AG09309 (cell line): Measurements from ENCODE around the gene SLC12A6.

Source experiments
- DNase-seq: peaks from one replicate; pipeline ENCODE4 v3.0.0-alpha.2; 2010; ENCODE audit warnings: low read depth
- H3K4me3 ChIP-seq: 2 replicates; pipeline ENCODE4 v1.5.1; 2011; ENCODE audit warnings: mild to moderate bottlenecking, low read depth, low read length, moderate library complexity; ENCODE audit not compliant: control insufficient read depth
- TF ChIP-seq, protein P1 (sequence below): IDR thresholded peaks from 2 replicates; pipeline ENCODE4 v1.5.1; 2011; ENCODE audit warnings: mild to moderate bottlenecking, low read depth, low read length, inconsistent platforms; ENCODE audit not compliant: insufficient read depth, control insufficient read depth; ENCODE audit errors: missing control alignments

Gene SLC12A6

DNA sequence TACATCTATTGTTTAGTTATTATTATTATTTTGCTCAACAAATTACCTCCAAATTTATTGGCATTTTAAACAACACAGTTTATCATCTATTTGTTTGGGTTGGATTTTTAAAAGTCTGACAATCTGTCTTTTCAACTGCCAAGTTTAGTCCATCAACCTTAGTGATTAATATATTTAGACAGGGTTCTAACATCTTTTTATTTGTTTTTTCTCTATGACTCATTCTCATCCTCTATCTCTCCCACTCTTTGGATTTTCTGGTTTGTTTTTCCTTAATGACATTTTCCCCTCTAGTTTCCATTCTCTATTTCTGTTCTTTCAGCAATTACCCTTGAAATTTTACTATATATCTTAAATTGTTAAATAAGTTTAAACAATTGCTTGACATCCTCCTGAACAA is 70.8 kb downstream of the SLC12A6 start:
- H3K4me3 ChIP-seq, result no peak overlapping the region
- TF ChIP-seq, protein P1, sequence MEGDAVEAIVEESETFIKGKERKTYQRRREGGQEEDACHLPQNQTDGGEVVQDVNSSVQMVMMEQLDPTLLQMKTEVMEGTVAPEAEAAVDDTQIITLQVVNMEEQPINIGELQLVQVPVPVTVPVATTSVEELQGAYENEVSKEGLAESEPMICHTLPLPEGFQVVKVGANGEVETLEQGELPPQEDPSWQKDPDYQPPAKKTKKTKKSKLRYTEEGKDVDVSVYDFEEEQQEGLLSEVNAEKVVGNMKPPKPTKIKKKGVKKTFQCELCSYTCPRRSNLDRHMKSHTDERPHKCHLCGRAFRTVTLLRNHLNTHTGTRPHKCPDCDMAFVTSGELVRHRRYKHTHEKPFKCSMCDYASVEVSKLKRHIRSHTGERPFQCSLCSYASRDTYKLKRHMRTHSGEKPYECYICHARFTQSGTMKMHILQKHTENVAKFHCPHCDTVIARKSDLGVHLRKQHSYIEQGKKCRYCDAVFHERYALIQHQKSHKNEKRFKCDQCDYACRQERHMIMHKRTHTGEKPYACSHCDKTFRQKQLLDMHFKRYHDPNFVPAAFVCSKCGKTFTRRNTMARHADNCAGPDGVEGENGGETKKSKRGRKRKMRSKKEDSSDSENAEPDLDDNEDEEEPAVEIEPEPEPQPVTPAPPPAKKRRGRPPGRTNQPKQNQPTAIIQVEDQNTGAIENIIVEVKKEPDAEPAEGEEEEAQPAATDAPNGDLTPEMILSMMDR, result no peak
- DNase-seq, result no peak

DNA sequence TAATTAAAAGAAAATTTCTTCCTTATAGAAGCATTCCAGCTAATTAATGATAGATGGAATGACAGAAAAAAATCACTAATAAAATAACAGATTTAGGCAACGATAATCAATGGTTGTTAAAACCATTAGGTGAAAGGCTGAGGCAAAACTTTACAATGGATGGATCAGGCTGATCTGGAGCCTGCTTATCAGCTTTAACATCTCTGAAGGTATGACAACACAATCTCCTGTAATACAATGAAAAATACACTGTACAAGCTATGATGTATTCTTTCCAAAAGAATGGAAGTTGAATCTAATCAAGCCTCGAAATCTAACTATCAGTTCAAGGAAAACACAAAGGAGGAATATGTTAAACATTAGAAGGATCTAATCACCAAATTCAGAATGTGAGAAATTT is 73.5 kb downstream of the SLC12A6 start:
- no peak for DNase-seq
- no peak overlapping the region for H3K4me3 ChIP-seq
- TF ChIP-seq, protein P1, result no peak

DNA sequence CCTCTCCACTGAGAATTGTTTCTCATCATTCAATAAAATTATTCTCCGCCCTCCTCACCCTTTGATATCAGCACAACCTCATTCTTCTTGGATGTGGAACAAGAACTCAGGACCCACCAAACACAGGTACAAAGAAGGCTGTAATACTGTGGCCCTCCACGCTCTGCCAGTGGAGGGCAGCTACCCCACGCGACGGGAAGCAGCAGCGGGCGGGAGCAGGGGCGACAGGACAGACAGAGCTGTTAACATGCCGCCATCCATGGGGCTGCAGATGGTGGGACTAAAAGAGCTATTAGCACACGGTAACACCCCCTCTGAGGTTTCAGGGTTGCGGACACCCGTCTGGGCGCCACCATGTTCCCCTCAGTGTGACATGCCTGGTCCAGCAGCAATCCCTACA is 75.2 kb downstream of the SLC12A6 start:
- TF ChIP-seq, protein P1, result no peak
- no peak for DNase-seq
- H3K4me3 ChIP-seq, result no peak overlapping the region

DNA sequence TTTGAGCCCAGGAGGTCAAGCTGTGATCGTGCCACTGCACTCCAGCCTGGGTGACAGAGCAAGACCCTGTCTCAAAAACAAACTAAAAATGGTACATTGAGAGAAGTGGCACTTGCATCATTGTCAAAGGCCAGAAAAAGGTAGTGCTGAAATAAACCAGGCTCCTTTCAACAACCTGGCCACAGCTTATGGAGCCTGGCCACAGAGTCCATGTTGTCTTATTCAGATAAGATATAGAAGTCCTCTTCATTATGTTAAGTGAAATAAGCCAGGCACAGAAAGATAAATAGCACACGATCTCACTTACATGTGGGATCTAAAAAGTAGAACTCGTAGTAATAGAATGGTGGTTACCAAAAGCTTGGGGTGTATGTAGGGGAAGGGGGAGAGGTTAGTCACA is 78.0 kb downstream of the SLC12A6 start:
- TF ChIP-seq, protein P1, result no peak
- no peak for DNase-seq
- no peak overlapping the region for H3K4me3 ChIP-seq

DNA sequence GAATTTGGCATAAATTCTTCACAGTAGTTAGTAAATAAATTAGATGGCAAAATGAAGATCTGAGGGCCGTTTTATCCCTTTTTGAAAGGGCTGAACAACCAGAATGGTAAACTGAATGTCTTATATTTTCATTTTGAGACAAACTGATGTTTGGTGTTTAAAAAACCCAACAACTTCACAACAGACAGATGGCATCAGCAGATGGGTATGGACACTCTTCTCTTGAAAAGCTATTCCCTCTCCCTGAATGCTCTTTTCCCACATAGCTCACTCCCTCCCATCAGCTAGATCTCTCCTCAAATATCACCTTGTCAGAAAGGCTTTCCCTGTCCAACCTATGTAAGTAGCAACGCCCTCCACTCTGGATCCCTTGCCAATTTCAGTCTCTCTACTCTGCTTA is 79.4 kb downstream of the SLC12A6 start:
- no peak for DNase-seq
- TF ChIP-seq, protein P1, result no peak
- H3K4me3 ChIP-seq, result no peak overlapping the region

DNA sequence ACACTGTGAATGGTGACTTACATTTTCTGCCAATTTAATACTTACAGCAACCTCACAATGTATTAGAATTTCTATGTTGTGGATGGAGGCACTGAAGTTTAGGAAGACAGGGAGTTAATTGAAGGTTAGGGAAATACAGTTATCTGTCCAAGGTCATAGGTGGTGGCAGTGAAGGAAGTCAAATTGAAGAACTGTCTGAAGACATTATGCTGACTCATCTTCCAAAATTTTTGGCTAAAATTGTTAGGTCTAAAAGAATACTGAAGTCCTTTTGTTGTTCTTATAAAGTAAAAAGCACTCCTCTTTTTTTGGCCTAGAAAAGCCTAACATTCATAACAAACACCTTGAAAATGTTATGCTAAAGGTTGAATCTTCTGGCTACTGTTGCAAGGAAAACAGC is 85.0 kb downstream of the SLC12A6 start:
- TF ChIP-seq, protein P1, result no peak
- DNase-seq, result no peak
- H3K4me3 ChIP-seq, result no peak overlapping the region

DNA sequence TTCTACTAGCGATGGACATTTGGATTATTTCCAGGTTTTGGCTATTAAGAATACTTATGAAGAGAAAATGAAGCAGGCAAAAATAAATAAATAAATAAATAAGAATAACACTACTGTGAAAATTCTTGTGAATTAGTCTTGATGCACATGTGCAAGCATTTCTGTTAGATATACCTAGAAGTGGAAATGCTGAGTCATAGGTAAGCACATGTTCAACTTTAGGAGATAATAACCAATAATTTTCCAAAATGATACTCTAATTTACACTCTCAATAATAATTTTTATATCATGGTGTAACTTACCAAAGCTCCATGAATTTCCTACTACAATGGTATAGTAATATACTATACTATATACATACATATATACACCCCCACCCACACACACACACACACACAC is 89.4 kb downstream of the SLC12A6 start:
- H3K4me3 ChIP-seq, result no peak overlapping the region
- DNase-seq, result no peak
- TF ChIP-seq, protein P1, result no peak
